ENCODE data around the gene AOAH. TPM values are rescaled to one million over a fixed set of nuclear protein-coding genes. Genes with fewer than 3 reads are reported as not detected.
"Not testable (repeated sequence)": the region's sequence is repeated elsewhere in the genome, so short reads cannot be mapped to it uniquely, and the experiment has no call there.

AOAH gene
- total and polyA plus RNA-seq, 11 donors, result 0.65 to 42.0 (median 1.8) TPM

GRCh38 chr7:36651404-36651803 is 72.9 kb downstream of the AOAH start:
- ATAC-seq (no peak), DNase-seq (no peak)
- no peaks in the 10 kb centered on the region for H3K9me3 ChIP-seq
- no peaks in the 10 kb centered on the region for H3K36me3 ChIP-seq
- WGBS, 4 donors, result 86 to 93% (median 90%) methylated on average over 2 of the region's 2 CpGs
- H3K27ac ChIP-seq, result no peak overlapping the region
- no peaks in the 10 kb centered on the region for H3K27me3 ChIP-seq
- TF ChIP-seq CTCF (IDR thresholded peaks at IDR 0.05), result no peak
- TF ChIP-seq POLR2A (IDR thresholded peaks at IDR 0.05), result no peak
- H3K4me3 ChIP-seq, result no peak overlapping the region
- intact Hi-C loops (cut with DNase I), result no loop called here
- H3K4me1 ChIP-seq, result no peaks in the 10 kb centered on the region

DNA sequence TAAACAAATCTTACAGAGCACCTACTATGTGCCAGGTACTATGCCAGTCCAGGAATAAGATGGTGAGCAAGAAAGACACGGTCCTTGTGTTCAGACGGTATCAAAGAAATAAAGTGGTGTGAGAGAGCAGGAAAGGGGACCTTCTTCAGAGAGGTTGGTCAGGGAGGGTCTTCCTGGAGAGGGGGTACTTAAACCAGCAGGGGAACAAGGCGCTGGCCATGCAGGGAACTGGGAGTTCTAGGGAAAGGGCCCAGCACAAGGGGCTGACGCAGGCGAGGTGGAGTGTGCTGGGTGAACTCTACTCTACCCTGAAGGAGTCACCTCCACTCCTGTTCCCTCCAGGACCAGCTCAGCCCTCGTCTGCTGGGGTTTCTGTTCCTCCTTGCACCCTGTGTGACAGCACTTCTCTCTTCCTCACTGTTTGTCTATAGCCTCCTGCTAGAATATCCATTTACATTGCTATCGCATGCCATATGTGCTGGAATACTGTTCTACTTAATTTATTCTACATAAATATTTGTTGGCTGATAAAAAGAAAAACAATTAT is 73.5 kb downstream of the AOAH start:
- TF ChIP-seq POLR2A (IDR thresholded peaks at IDR 0.05), result no peak
- WGBS, 4 donors, result 73 to 85% (median 79%) methylated on average over 7 of the region's 7 CpGs
- ATAC-seq (no peak), DNase-seq (no peak)
- Histone ChIP-seq H3K4me1 (no peaks in the 10 kb centered on the region), H3K4me3 (no peak overlapping the region), H3K27me3 (no peaks in the 10 kb centered on the region), H3K36me3 (no peaks in the 10 kb centered on the region), H3K27ac (no peak overlapping the region), H3K9me3 (no peaks in the 10 kb centered on the region)
- intact Hi-C loops (cut with DNase I), result no loop called here

GRCh38 chr7:36650320-36650719 is 74.0 kb downstream of the AOAH start:
- TF ChIP-seq CTCF (IDR thresholded peaks at IDR 0.05), result no peak
- TF ChIP-seq POLR2A (IDR thresholded peaks at IDR 0.05), result no peak
- intact Hi-C loops (cut with DNase I), result no loop called here
- H3K27ac ChIP-seq, result no peak overlapping the region
- no peak overlapping the region for H3K4me3 ChIP-seq
- no peak for DNase-seq
- H3K36me3 ChIP-seq, result no peaks in the 10 kb centered on the region
- no peaks in the 10 kb centered on the region for H3K9me3 ChIP-seq
- 93 to 95% (median 94%) methylated on average over 4 of the region's 4 CpGs for WGBS, 4 donors
- ATAC-seq, result no peak
- no peaks in the 10 kb centered on the region for H3K4me1 ChIP-seq
- H3K27me3 ChIP-seq, result no peaks in the 10 kb centered on the region

- DNase-seq; H3K4me3 ChIP-seq; H3K9me3 ChIP-seq; H3K27ac ChIP-seq; intact Hi-C loops (cut with DNase I); H3K4me1 ChIP-seq; H3K36me3 ChIP-seq; H3K27me3 ChIP-seq; ATAC-seq: not testable (repeated sequence)
- WGBS, 4 donors, result 96 to 97% (median 97%) methylated on average over 6 of the region's 6 CpGs
Measured at GRCh38 chr7:36649319-36649718, 75.0 kb downstream of the AOAH start.

GRCh38 chr7:36648441-36648840 is 75.9 kb downstream of the AOAH start:
- Histone ChIP-seq H3K36me3 (no peaks in the 10 kb centered on the region), H3K27me3 (no peaks in the 10 kb centered on the region), H3K9me3 (no peaks in the 10 kb centered on the region), H3K27ac (no peak overlapping the region), H3K4me1 (no peaks in the 10 kb centered on the region), H3K4me3 (no peak overlapping the region)
- no peak for DNase-seq
- TF ChIP-seq POLR2A (IDR thresholded peaks at IDR 0.05), result no peak
- no peak for TF ChIP-seq CTCF (IDR thresholded peaks at IDR 0.05)
- no peak for ATAC-seq
- intact Hi-C loops (cut with DNase I), result no loop called here

All from heart left ventricle (tissue), 16 donors.